Type B pancreatic cell (in vitro differentiated cells): Measurements from ENCODE around the gene SSPN. TPM values are rescaled to one million over a fixed set of nuclear protein-coding genes. Genes with fewer than 3 reads are reported as not detected.

Experiments used
- DNase-seq: peaks from one replicate; pipeline ENCODE4 v3.0.0; 2021; ENCODE audit warnings: mixed read lengths; ENCODE audit not compliant: unreplicated experiment; ENCODE audit errors: extremely low spot score
- H3K27ac Mint-ChIP-seq: 2 replicates; pipeline ENCODE4 v1.8.0; 2021; ENCODE audit warnings: mild to moderate bottlenecking, mixed read lengths
- H3K27me3 Mint-ChIP-seq: 2 replicates; pipeline ENCODE4 v1.8.0; 2021; ENCODE audit warnings: mixed read lengths
- H3K36me3 Mint-ChIP-seq: 2 replicates; pipeline ENCODE4 v1.8.0; 2021; ENCODE audit warnings: mixed read lengths
- H3K4me1 Mint-ChIP-seq: one replicate; pipeline ENCODE4 v1.8.0; 2021; ENCODE audit warnings: mixed read lengths; ENCODE audit not compliant: unreplicated experiment
- H3K4me3 Mint-ChIP-seq: 2 replicates; pipeline ENCODE4 v1.8.0; 2021; ENCODE audit warnings: mild to moderate bottlenecking, mixed read lengths
- H3K9me3 Mint-ChIP-seq: 2 replicates; pipeline ENCODE4 v1.8.0; 2021; ENCODE audit warnings: mixed read lengths
- CTCF ChIP-seq: fragments of 200-600 bp; sonication (generic); conservative IDR thresholded peaks from 2 replicates; pipeline ENCODE4 v1.5.0; 2021; ENCODE audit warnings: antibody characterized with exemption, mild to moderate bottlenecking
- total RNA-seq: library from RNA; stranded (reverse); gene quantifications from 2 replicates; pipeline ENCODE4 v1.2.1, GENCODE V29; 2021; ENCODE audit warnings: low replicate concordance

SSPN gene
- total RNA-seq, 1 donor from 2014 or later: 11.3 TPM

GRCh38 chr12:26245175-26245942, 50.0 kb downstream of the SSPN start:
- peaks cover 11% of the 10 kb centered on the region for H3K36me3 Mint-ChIP-seq
- peak overlapping the region; percentile 4 for H3K4me3 Mint-ChIP-seq
- H3K4me1 Mint-ChIP-seq: no peaks in the 10 kb centered on the region
- peak overlapping the region; percentile 98 for H3K27ac Mint-ChIP-seq
- TF ChIP-seq CTCF: no peak
- DNase-seq: no peak
- no peaks in the 10 kb centered on the region for H3K27me3 Mint-ChIP-seq
- peaks cover 15% of the 10 kb centered on the region for H3K9me3 Mint-ChIP-seq

DNA sequence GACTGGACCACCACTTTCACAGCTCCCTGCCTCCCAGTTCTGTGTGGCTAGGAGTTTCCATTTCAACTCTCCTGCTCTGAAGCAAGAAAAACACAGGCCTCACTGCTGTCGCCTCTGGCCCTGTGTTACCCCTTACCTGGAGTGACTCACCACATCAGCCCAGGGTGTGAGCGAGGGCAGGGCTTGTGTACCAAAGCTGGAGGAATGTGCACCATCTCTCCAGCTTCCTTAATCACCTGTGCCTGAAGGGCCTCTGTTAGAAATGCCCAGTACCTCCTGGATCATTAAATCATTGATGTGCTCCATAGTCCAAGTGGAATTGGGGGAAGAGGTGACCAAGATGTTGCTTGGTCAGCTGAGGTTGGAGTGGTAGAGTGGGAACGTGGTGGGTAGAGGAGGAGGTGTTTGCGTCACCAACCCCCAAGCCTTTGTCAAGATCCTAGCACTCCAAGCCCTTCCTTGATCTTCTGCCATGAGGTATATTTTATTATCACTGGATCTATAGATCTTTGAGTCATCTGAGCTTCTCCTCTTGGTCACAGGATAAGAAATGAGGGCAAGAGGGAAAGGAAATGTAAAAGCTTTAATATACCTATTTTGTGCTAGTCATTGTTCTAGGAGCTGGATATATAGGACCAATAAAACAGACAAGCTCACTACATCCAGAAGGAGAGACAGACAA, 51.3 kb downstream of the SSPN start:
- H3K27me3 Mint-ChIP-seq: no peaks in the 10 kb centered on the region
- peaks cover 11% of the 10 kb centered on the region for H3K36me3 Mint-ChIP-seq
- H3K4me1 Mint-ChIP-seq: no peaks in the 10 kb centered on the region
- TF ChIP-seq CTCF: no peak
- DNase-seq: no peak
- H3K4me3 Mint-ChIP-seq: peak overlapping the region; percentile 71
- peak overlapping the region; percentile 98 for H3K27ac Mint-ChIP-seq
- H3K9me3 Mint-ChIP-seq: peaks cover 15% of the 10 kb centered on the region

GRCh38 chr12:26247873-26248272, 52.5 kb downstream of the SSPN start:
- H3K4me3 Mint-ChIP-seq: no peak overlapping the region

DNA sequence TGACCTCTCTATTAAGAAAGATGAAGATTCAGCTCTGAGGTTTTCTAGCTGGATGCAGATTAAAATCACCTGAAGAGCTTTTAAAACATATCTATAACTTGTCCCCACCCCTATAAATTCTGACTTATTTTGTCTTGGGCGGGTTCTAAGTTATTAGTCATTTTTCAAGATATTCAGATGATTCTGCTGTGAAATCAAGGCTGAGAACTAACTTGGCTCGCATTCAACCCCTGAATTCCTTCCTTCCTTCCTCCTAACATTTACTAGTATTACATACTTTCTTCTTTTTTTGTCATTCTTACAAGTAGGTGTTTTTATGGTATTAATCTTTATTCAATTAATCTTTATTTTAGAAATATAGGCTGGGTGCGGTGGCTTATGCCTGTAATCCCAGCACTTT, 55.4 kb downstream of the SSPN start:
- H3K27me3 Mint-ChIP-seq: no peaks in the 10 kb centered on the region
- H3K36me3 Mint-ChIP-seq: peaks cover 11% of the 10 kb centered on the region
- H3K27ac Mint-ChIP-seq: no peak overlapping the region
- H3K4me1 Mint-ChIP-seq: no peaks in the 10 kb centered on the region
- peaks cover 15% of the 10 kb centered on the region for H3K9me3 Mint-ChIP-seq
- DNase-seq: no peak
- H3K4me3 Mint-ChIP-seq: no peak overlapping the region
- no peak for TF ChIP-seq CTCF

More at GRCh38 chr12:26247873-26248272, 52.5 kb downstream of the SSPN start:
- no peak overlapping the region for H3K27ac Mint-ChIP-seq
- DNase-seq: no peak
- peaks cover 15% of the 10 kb centered on the region for H3K9me3 Mint-ChIP-seq
- TF ChIP-seq CTCF: no peak
- H3K4me1 Mint-ChIP-seq: no peaks in the 10 kb centered on the region
- no peaks in the 10 kb centered on the region for H3K27me3 Mint-ChIP-seq
- peaks cover 11% of the 10 kb centered on the region for H3K36me3 Mint-ChIP-seq

- TF ChIP-seq CTCF: no peak
- peaks cover 12% of the 10 kb centered on the region for H3K9me3 Mint-ChIP-seq
- no peak overlapping the region for H3K27ac Mint-ChIP-seq
- H3K27me3 Mint-ChIP-seq: no peaks in the 10 kb centered on the region
- no peak for DNase-seq
- no peak overlapping the region for H3K4me3 Mint-ChIP-seq
- H3K4me1 Mint-ChIP-seq: no peaks in the 10 kb centered on the region
- H3K36me3 Mint-ChIP-seq: peaks cover 11% of the 10 kb centered on the region
Observed at GRCh38 chr12:26251600-26251999, 56.2 kb downstream of the SSPN start.
